Type B pancreatic cell (in vitro differentiated cells): ENCODE measurements around the gene PFKFB2. TPM values are rescaled to one million over a fixed set of nuclear protein-coding genes. Genes with fewer than 3 reads are reported as not detected.

Experiments used
- DNase-seq: peaks from one replicate; pipeline ENCODE4 v3.0.0; 2021; ENCODE audit warnings: mixed read lengths; ENCODE audit not compliant: unreplicated experiment; ENCODE audit errors: extremely low spot score
- H3K27ac Mint-ChIP-seq: 2 replicates; pipeline ENCODE4 v1.8.0; 2021; ENCODE audit warnings: mild to moderate bottlenecking, mixed read lengths
- H3K27me3 Mint-ChIP-seq: 2 replicates; pipeline ENCODE4 v1.8.0; 2021; ENCODE audit warnings: mixed read lengths
- H3K36me3 Mint-ChIP-seq: 2 replicates; pipeline ENCODE4 v1.8.0; 2021; ENCODE audit warnings: mixed read lengths
- H3K4me1 Mint-ChIP-seq: one replicate; pipeline ENCODE4 v1.8.0; 2021; ENCODE audit warnings: mixed read lengths; ENCODE audit not compliant: unreplicated experiment
- H3K4me3 Mint-ChIP-seq: 2 replicates; pipeline ENCODE4 v1.8.0; 2021; ENCODE audit warnings: mild to moderate bottlenecking, mixed read lengths
- H3K9me3 Mint-ChIP-seq: 2 replicates; pipeline ENCODE4 v1.8.0; 2021; ENCODE audit warnings: mixed read lengths
- CTCF ChIP-seq: fragments of 200-600 bp; sonication (generic); conservative IDR thresholded peaks from 2 replicates; pipeline ENCODE4 v1.5.0; 2021; ENCODE audit warnings: antibody characterized with exemption, mild to moderate bottlenecking
- total RNA-seq: library from RNA; stranded (reverse); gene quantifications from 2 replicates; pipeline ENCODE4 v1.2.1, GENCODE V29; 2021; ENCODE audit warnings: low replicate concordance

The PFKFB2 gene
- total RNA-seq, 1 donor from 2014 or later: 18.7 TPM

GRCh38 chr1:207024202-207025145 is 28.6 kb upstream of the PFKFB2 start:
- peaks cover 5% of the 10 kb centered on the region for H3K27me3 Mint-ChIP-seq
- no peaks in the 10 kb centered on the region for H3K9me3 Mint-ChIP-seq
- peak overlapping the region; percentile 100 for H3K27ac Mint-ChIP-seq
- H3K4me3 Mint-ChIP-seq: peak overlapping the region; percentile 72
- H3K4me1 Mint-ChIP-seq: peaks cover 43% of the 10 kb centered on the region
- TF ChIP-seq CTCF: no peak
- H3K36me3 Mint-ChIP-seq: peaks cover 16% of the 10 kb centered on the region
- DNase-seq: no peak

GRCh38 chr1:207025146-207025880 is 27.8 kb upstream of the PFKFB2 start:
- H3K4me3 Mint-ChIP-seq: peak overlapping the region; percentile 73
- H3K27ac Mint-ChIP-seq: peak overlapping the region; percentile 100
- no peaks in the 10 kb centered on the region for H3K9me3 Mint-ChIP-seq
- H3K4me1 Mint-ChIP-seq: peaks cover 43% of the 10 kb centered on the region
- H3K36me3 Mint-ChIP-seq: peaks cover 12% of the 10 kb centered on the region
- DNase-seq: no peak
- TF ChIP-seq CTCF: no peak
- peaks cover 7% of the 10 kb centered on the region for H3K27me3 Mint-ChIP-seq

GRCh38 chr1:207026104-207026534 is 27.0 kb upstream of the PFKFB2 start:
- TF ChIP-seq CTCF: no peak
- H3K4me3 Mint-ChIP-seq: peak overlapping the region; percentile 95
- H3K4me1 Mint-ChIP-seq: peaks cover 39% of the 10 kb centered on the region
- peaks cover 11% of the 10 kb centered on the region for H3K27me3 Mint-ChIP-seq
- no peaks in the 10 kb centered on the region for H3K9me3 Mint-ChIP-seq
- peaks cover 12% of the 10 kb centered on the region for H3K36me3 Mint-ChIP-seq
- no peak for DNase-seq
- peak overlapping the region; percentile 100 for H3K27ac Mint-ChIP-seq

GRCh38 chr1:207027206-207027777 is 25.8 kb upstream of the PFKFB2 start:
- Mint-ChIP-seq H3K27me3 (peaks cover 22% of the 10 kb centered on the region), H3K9me3 (no peaks in the 10 kb centered on the region), H3K4me3 (peak overlapping the region; percentile 95), H3K27ac (peak overlapping the region; percentile 100), H3K36me3 (peaks cover 12% of the 10 kb centered on the region), H3K4me1 (peaks cover 35% of the 10 kb centered on the region)
- DNase-seq: no peak
- TF ChIP-seq CTCF: no peak

- peaks cover 22% of the 10 kb centered on the region for H3K27me3 Mint-ChIP-seq
- H3K36me3 Mint-ChIP-seq: peaks cover 16% of the 10 kb centered on the region
- peak overlapping the region; percentile 95 for H3K4me3 Mint-ChIP-seq
- no peak for DNase-seq
- TF ChIP-seq CTCF: no peak
- peak overlapping the region; percentile 100 for H3K27ac Mint-ChIP-seq
- peaks cover 40% of the 10 kb centered on the region for H3K4me1 Mint-ChIP-seq
- no peaks in the 10 kb centered on the region for H3K9me3 Mint-ChIP-seq
These were observed 25.2 kb upstream of the PFKFB2 start for GRCh38 chr1:207027921-207028320.
